CD14-positive monocyte (primary cell): ENCODE measurements around the gene SCD. TPM values are rescaled to one million over a fixed set of nuclear protein-coding genes. Genes with fewer than 3 reads are reported as not detected.

ENCODE experiments used
- DNase-seq, 3 donors: peaks; one replicate each; pipeline ENCODE4 v3.0.0-alpha.2; 2011 to 2022
- H2AFZ ChIP-seq: 2 replicates; pipeline ENCODE4 v1.6.0; 2012; ENCODE audit warnings: mild to moderate bottlenecking, low read depth, low read length, inconsistent platforms; ENCODE audit not compliant: insufficient read depth, poor library complexity, severe bottlenecking
- H3K27ac ChIP-seq, 2 donors: 1 replicate in 1 of 2; 2 replicates in 1 of 2; pipeline ENCODE4 v1.5.1; 2012 to 2013; ENCODE audit warnings: low read length in 2 of 2, control low read depth in 1 of 2, inconsistent platforms in 1 of 2, low read depth in 1 of 2, mild to moderate bottlenecking in 1 of 2
- H3K27me3 ChIP-seq, 2 donors: one replicate each; pipeline versions ENCODE4 v1.6.0 to v1.6.1; 2011 to 2013; ENCODE audit warnings: low read length in 2 of 2; ENCODE audit not compliant: control insufficient read depth in 2 of 2, insufficient read depth in 2 of 2
- H3K36me3 ChIP-seq, 2 donors: replicated peaks in 1 of 2; 1 replicate in 1 of 2; 2 replicates in 1 of 2; pipeline versions ENCODE4 v1.5.1 to v1.6.1; 2012 to 2013; ENCODE audit warnings: low read length in 2 of 2, control low read depth in 1 of 2, inconsistent platforms in 1 of 2, mild to moderate bottlenecking in 1 of 2; ENCODE audit not compliant: insufficient read depth in 2 of 2, control insufficient read depth in 1 of 2
- H3K4me1 ChIP-seq, 2 donors: 1 replicate in 1 of 2; 2 replicates in 1 of 2; pipeline versions ENCODE4 v1.5.1 to v1.6.1; 2012 to 2013; ENCODE audit warnings: low read length in 2 of 2, control low read depth in 1 of 2, inconsistent platforms in 1 of 2, mild to moderate bottlenecking in 1 of 2, moderate library complexity in 1 of 2; ENCODE audit not compliant: insufficient read depth in 2 of 2, control insufficient read depth in 1 of 2
- H3K4me2 ChIP-seq: replicated peaks from 2 replicates; pipeline ENCODE3; 2012; ENCODE audit warnings: low read length, moderate library complexity, mild to moderate bottlenecking; ENCODE audit not compliant: poor library complexity, severe bottlenecking; ENCODE audit errors: extremely low read depth
- H3K4me3 ChIP-seq, 3 experiments: fragments of 200-600 bp in 1 of 3; sonication (generic) in 1 of 3; replicated peaks in 1 of 3; 1 replicate in 2 of 3; 2 replicates in 1 of 3; pipeline ENCODE4 v1.5.1; 2011 to 2013; ENCODE audit warnings: low read length in 3 of 3, mild to moderate bottlenecking in 3 of 3, control low read depth in 2 of 3, low read depth in 2 of 3, inconsistent platforms in 1 of 3, moderate library complexity in 1 of 3
- H3K79me2 ChIP-seq: 2 replicates; pipeline ENCODE4 v1.6.0; 2012; ENCODE audit warnings: mild to moderate bottlenecking, control low read depth, inconsistent platforms, low read length, moderate library complexity; ENCODE audit not compliant: insufficient read depth
- H3K9ac ChIP-seq: 2 replicates; pipeline ENCODE4 v1.6.0; 2017; ENCODE audit warnings: low read length, mild to moderate bottlenecking; ENCODE audit not compliant: insufficient read depth, poor library complexity, severe bottlenecking
- H3K9me3 ChIP-seq, 2 donors: replicated peaks in 1 of 2; 1 replicate in 1 of 2; 2 replicates in 1 of 2; pipeline versions ENCODE4 v1.5.1 to v1.6.1; 2012 to 2013; ENCODE audit warnings: low read length in 2 of 2, control low read depth in 1 of 2; ENCODE audit not compliant: control insufficient read depth in 1 of 2, insufficient read depth in 1 of 2
- H4K20me1 ChIP-seq: 2 replicates; pipeline ENCODE4 v1.6.0; 2012; ENCODE audit warnings: mild to moderate bottlenecking, low read length, control low read depth, moderate library complexity; ENCODE audit not compliant: insufficient read depth
- H3K27ac Mint-ChIP-seq, 7 donors: one replicate each; pipeline ENCODE4 v1.8.0; 2020; ENCODE audit warnings: mild to moderate bottlenecking in 7 of 7, mixed read lengths in 7 of 7, moderate library complexity in 6 of 7, inconsistent platforms in 2 of 7
- H3K27me3 Mint-ChIP-seq, 3 donors: one replicate each; pipeline ENCODE4 v1.8.0; 2021 to 2022; ENCODE audit warnings: low read depth in 3 of 3, mild to moderate bottlenecking in 3 of 3, mixed read lengths in 3 of 3, moderate library complexity in 3 of 3, inconsistent platforms in 1 of 3
- H3K36me3 Mint-ChIP-seq, 2 donors: one replicate each; pipeline ENCODE4 v1.8.0; 2020; ENCODE audit warnings: mixed read lengths in 2 of 2, inconsistent platforms in 1 of 2, mild to moderate bottlenecking in 1 of 2
- H3K4me1 Mint-ChIP-seq: one replicate; pipeline ENCODE4 v1.8.0; 2020; ENCODE audit warnings: mild to moderate bottlenecking, mixed read lengths
- H3K4me3 Mint-ChIP-seq, 2 donors: one replicate each; pipeline ENCODE4 v1.8.0; 2020; ENCODE audit warnings: mild to moderate bottlenecking in 2 of 2, mixed read lengths in 2 of 2, moderate library complexity in 1 of 2
- H3K9me3 Mint-ChIP-seq, 7 donors: one replicate each; pipeline ENCODE4 v1.8.0; 2020 to 2022; ENCODE audit warnings: mixed read lengths in 7 of 7, mild to moderate bottlenecking in 6 of 7, moderate library complexity in 6 of 7, inconsistent platforms in 2 of 7
- CTCF ChIP-seq: fragments of 200-600 bp; IDR thresholded peaks from one replicate; pipeline ENCODE4 v1.8.0; 2022; ENCODE audit warnings: antibody characterized with exemption, mild to moderate bottlenecking
- WGBS: methylation state at CpG from one replicate; pipeline ENCODE4 v1.1.5; 2013; ENCODE audit warnings: missing lambda C conversion rate; ENCODE audit not compliant: insufficient coverage; 5-methylcytosine and 5-hydroxymethylcytosine counted together
- intact Hi-C, 2 donors: fragments of 100-400 bp; cut with micrococcal nuclease; formaldehyde crosslinking; loops; one replicate each; pipeline versions ENCODE4 v1.15.0 to v1.15.1; 2023
- polyA plus RNA-seq, 3 donors: library from polyadenylated mRNA; depleted of rRNA in 1 of 3; unstranded in 2 of 3; stranded (reverse) in 1 of 3; fragments of 300-500 nt in 2 of 3; fragments of >200 nt in 1 of 3; fragmentation: Illumina TruSeq in 2 of 3; gene quantifications; 1 replicate in 2 of 3; 2 replicates in 1 of 3; pipeline ENCODE4 v1.2.3, GENCODE V29; 2012 to 2021

SCD gene
- polyA plus RNA-seq, 3 donors = 1.00 to 3.4 (median 1.0) TPM

GRCh38 chr10:100368721-100369120 is 21.7 kb downstream of the SCD start:
- H3K4me1 ChIP-seq = peaks cover 42 to 47% of the 10 kb centered on the region in 2 donors
- DNase-seq = no peak
- H3K4me3 ChIP-seq = no peak overlapping the region
- H4K20me1 ChIP-seq = no peaks in the 10 kb centered on the region
- H3K36me3 ChIP-seq = no peaks in the 10 kb centered on the region
- no peak overlapping the region for H3K9ac ChIP-seq
- H2AFZ ChIP-seq = no peak overlapping the region
- Mint-ChIP-seq H3K4me3 (no peak overlapping the region), H3K27me3 (no peaks in the 10 kb centered on the region), H3K9me3 (peaks cover 0 to 1% (median 0%) of the 10 kb centered on the region in 7 donors), H3K27ac (no peak overlapping the region), H3K36me3 (peaks cover 0 to 5% of the 10 kb centered on the region in 2 donors), H3K4me1 (peaks cover 33% of the 10 kb centered on the region)
- no peak overlapping the region for H3K4me2 ChIP-seq
- H3K27ac ChIP-seq = no peak overlapping the region
- H3K79me2 ChIP-seq = no peaks in the 10 kb centered on the region
- H3K27me3 ChIP-seq = no peaks in the 10 kb centered on the region
- H3K9me3 ChIP-seq = no peaks in the 10 kb centered on the region
- TF ChIP-seq CTCF = no peak
- intact Hi-C loops = no loop called here

GRCh38 chr10:100370714-100371481 is 23.9 kb downstream of the SCD start:
- Mint-ChIP-seq H3K4me1 (peaks cover 25% of the 10 kb centered on the region), H3K27me3 (peaks cover 0 to 3% (median 2%) of the 10 kb centered on the region in 3 donors), H3K4me3 (peak overlapping the region; percentile 73 to 81), H3K36me3 (peaks cover 0 to 5% of the 10 kb centered on the region in 2 donors), H3K9me3 (peaks cover 0 to 1% (median 0%) of the 10 kb centered on the region in 7 donors), H3K27ac (peak overlapping the region; percentile 86 to 97 (median 96))
- Histone ChIP-seq H3K9me3 (no peaks in the 10 kb centered on the region), H3K36me3 (no peaks in the 10 kb centered on the region), H3K4me1 (peaks cover 44 to 46% of the 10 kb centered on the region in 2 donors), H4K20me1 (no peaks in the 10 kb centered on the region), H3K27me3 (no peaks in the 10 kb centered on the region), H3K4me2 (peak overlapping the region; percentile 51), H3K79me2 (no peaks in the 10 kb centered on the region), H3K9ac (peak overlapping the region; percentile 32), H3K4me3 (peak overlapping the region in 1 of 3 experiments; percentile 57), H2AFZ (peak overlapping the region; percentile 48), H3K27ac (peak overlapping the region; percentile 84 to 91)
- TF ChIP-seq CTCF = no peak
- DNase-seq = peak; percentile 79 to 88 (median 80)
- intact Hi-C loops = loop anchor here (2.0 to 5.0 kb wide), 3 partner anchors 24 to 84 kb away; partner anchors contain the start of genes BLOC1S2 (in 1 of the 2) and SCD (in 1 of the 2)
- WGBS = 16% methylated on average over 10 of the region's 12 CpGs
